LHCN-M2 (cell line): ENCODE measurements around the gene APLF. TPM values are rescaled to one million over a fixed set of nuclear protein-coding genes. Genes with fewer than 3 reads are reported as not detected.
"Not testable (repeated sequence)": the region's sequence is repeated elsewhere in the genome, so short reads cannot be mapped to it uniquely, and the experiment has no call there.

Experiments used
- DNase-seq: peaks from one replicate; pipeline ENCODE4 v3.0.0-alpha.2; 2012; ENCODE audit warnings: low read depth
- total RNA-seq: library from RNA; depleted of rRNA; stranded (reverse); fragments of >200 nt; gene quantifications from 2 replicates; pipeline ENCODE4 v1.2.3, GENCODE V29; 2014

The APLF gene
- total RNA-seq, 1 experiment from 2014 or later: 3.4 TPM

- DNase-seq: no peak
These were observed 8.2 kb downstream of the APLF start for GRCh38 chr2:68475576-68475975.

GRCh38 chr2:68476454-68476853 is 9.1 kb downstream of the APLF start:
- no peak for DNase-seq

GRCh38 chr2:68478688-68479087 is 11.3 kb downstream of the APLF start:
- no peak for DNase-seq

GRCh38 chr2:68482296-68482820 is 15.0 kb downstream of the APLF start:
- DNase-seq: no peak

GRCh38 chr2:68483011-68483410 is 15.6 kb downstream of the APLF start:
- DNase-seq: no peak

- DNase-seq: peak; percentile 38
These were observed 20.5 kb downstream of the APLF start for GRCh38 chr2:68487773-68488355.

- DNase-seq: peak; percentile 25
These were observed 21.2 kb downstream of the APLF start for GRCh38 chr2:68488605-68489004.

GRCh38 chr2:68489282-68489681 is 21.9 kb downstream of the APLF start:
- no peak for DNase-seq

GRCh38 chr2:68491582-68491981 is 24.2 kb downstream of the APLF start:
- no peak for DNase-seq

- no peak for DNase-seq
These were observed 31.7 kb downstream of the APLF start for GRCh38 chr2:68499133-68499532.

- DNase-seq: no peak
These were observed 33.3 kb downstream of the APLF start for GRCh38 chr2:68500649-68501048.

GRCh38 chr2:68501768-68502167 is 34.4 kb downstream of the APLF start:
- DNase-seq: no peak

- DNase-seq: no peak
These were observed 38.3 kb downstream of the APLF start for GRCh38 chr2:68505603-68506159.

GRCh38 chr2:68506170-68506569 is 38.8 kb downstream of the APLF start:
- DNase-seq: no peak

GRCh38 chr2:68512326-68512725 is 44.9 kb downstream of the APLF start:
- DNase-seq: no peak

GRCh38 chr2:68512966-68513365 is 45.6 kb downstream of the APLF start:
- DNase-seq: peak; percentile 30

GRCh38 chr2:68514316-68514929 is 47.0 kb downstream of the APLF start:
- DNase-seq: no peak

- no peak for DNase-seq
These were observed 48.9 kb downstream of the APLF start for GRCh38 chr2:68516051-68516955.

GRCh38 chr2:68519236-68519635 is 51.9 kb downstream of the APLF start:
- DNase-seq: no peak

GRCh38 chr2:68521037-68521436 is 53.7 kb downstream of the APLF start:
- DNase-seq: no peak

GRCh38 chr2:68526943-68527342 is 59.6 kb downstream of the APLF start:
- not testable (repeated sequence) for DNase-seq
